Mesenchymal stem cell (in vitro differentiated cells and primary cell): ENCODE measurements around the gene C2orf76.

Experiments used
- DNase-seq: peaks from one replicate; pipeline ENCODE4 v3.0.0-alpha.2; 2013
- H2AFZ ChIP-seq: one replicate; pipeline ENCODE4 v1.6.1; 2013; ENCODE audit warnings: low read depth, mild to moderate bottlenecking, control low read depth, inconsistent platforms, low read length, moderate library complexity
- H2AK5ac ChIP-seq: 2 replicates; pipeline ENCODE4 v1.6.1; 2013; ENCODE audit warnings: low read length, moderate library complexity, mild to moderate bottlenecking, inconsistent platforms; ENCODE audit not compliant: severe bottlenecking
- H2BK120ac ChIP-seq: one replicate; pipeline ENCODE4 v1.6.1; 2013; ENCODE audit warnings: low read depth, mild to moderate bottlenecking, inconsistent platforms, low read length, moderate library complexity
- H2BK12ac ChIP-seq, 2 experiments: one replicate each; pipeline ENCODE4 v1.6.1; 2013; ENCODE audit warnings: inconsistent platforms in 2 of 2, low read length in 2 of 2, mild to moderate bottlenecking in 2 of 2, moderate library complexity in 2 of 2, control low read depth in 1 of 2
- H2BK15ac ChIP-seq: one replicate; pipeline ENCODE4 v1.6.1; 2013; ENCODE audit warnings: mild to moderate bottlenecking, low read depth, inconsistent platforms; ENCODE audit not compliant: poor library complexity, severe bottlenecking
- H2BK5ac ChIP-seq: 2 replicates; pipeline ENCODE4 v1.6.1; 2013; ENCODE audit warnings: low read depth, mild to moderate bottlenecking, low read length, control low read depth, inconsistent platforms; ENCODE audit not compliant: poor library complexity, severe bottlenecking
- H3K14ac ChIP-seq, 2 experiments: one replicate each; pipeline ENCODE4 v1.6.1; 2013; ENCODE audit warnings: inconsistent platforms in 2 of 2, low read length in 2 of 2, control low read depth in 1 of 2, mild to moderate bottlenecking in 1 of 2, moderate library complexity in 1 of 2
- H3K18ac ChIP-seq, 2 experiments: one replicate each; pipeline ENCODE4 v1.6.1; 2013; ENCODE audit warnings: inconsistent platforms in 2 of 2, low read length in 2 of 2, control low read depth in 1 of 2, low read depth in 1 of 2, mild to moderate bottlenecking in 1 of 2
- H3K23ac ChIP-seq, 2 experiments: one replicate each; pipeline ENCODE4 v1.6.1; 2013; ENCODE audit warnings: inconsistent platforms in 2 of 2, low read length in 2 of 2, mild to moderate bottlenecking in 2 of 2, moderate library complexity in 2 of 2, control low read depth in 1 of 2
- H3K27ac ChIP-seq: 2 replicates; pipeline ENCODE4 v1.5.1; 2013; ENCODE audit warnings: mild to moderate bottlenecking, moderate library complexity, low read length, control low read depth, inconsistent platforms; ENCODE audit not compliant: poor library complexity, severe bottlenecking
- H3K27me3 ChIP-seq, 2 experiments: 2 replicates each; pipeline versions ENCODE4 v1.6.1 to v1.7.0; 2013; ENCODE audit warnings: low read length in 2 of 2, mild to moderate bottlenecking in 2 of 2, moderate library complexity in 2 of 2, control low read depth in 1 of 2, inconsistent platforms in 1 of 2; ENCODE audit not compliant: control insufficient read depth in 1 of 2, insufficient read depth in 1 of 2
- H3K36me3 ChIP-seq, 2 experiments: 2 replicates each; pipeline versions ENCODE4 v1.6.1 to v1.7.0; 2013; ENCODE audit warnings: low read length in 2 of 2, control low read depth in 1 of 2, inconsistent platforms in 1 of 2, low read depth in 1 of 2, mild to moderate bottlenecking in 1 of 2; ENCODE audit not compliant: insufficient read depth in 2 of 2, control insufficient read depth in 1 of 2
- H3K4ac ChIP-seq, 2 experiments: one replicate each; pipeline ENCODE4 v1.6.1; 2013; ENCODE audit warnings: inconsistent platforms in 2 of 2, low read length in 2 of 2, mild to moderate bottlenecking in 2 of 2, moderate library complexity in 2 of 2, control low read depth in 1 of 2, low read depth in 1 of 2
- H3K4me1 ChIP-seq: 2 replicates; pipeline ENCODE4 v1.6.1; 2013; ENCODE audit warnings: low read depth, low read length, control low read depth; ENCODE audit not compliant: control insufficient read depth, insufficient read depth
- H3K4me2 ChIP-seq: 2 replicates; pipeline ENCODE4 v1.6.1; 2013; ENCODE audit warnings: low read length, mild to moderate bottlenecking, inconsistent platforms; ENCODE audit not compliant: poor library complexity, severe bottlenecking
- H3K4me3 ChIP-seq, 2 experiments: 2 replicates each; pipeline versions ENCODE4 v1.5.1 to v1.7.0; 2013; ENCODE audit warnings: low read length in 2 of 2, mild to moderate bottlenecking in 2 of 2, control low read depth in 1 of 2, low read depth in 1 of 2; ENCODE audit not compliant: insufficient read depth in 1 of 2
- H3K79me1 ChIP-seq: replicated peaks from 2 replicates; pipeline ENCODE4 v1.6.1; 2013; ENCODE audit warnings: mild to moderate bottlenecking, control low read depth, low read length, inconsistent platforms; ENCODE audit not compliant: poor library complexity, severe bottlenecking
- H3K9ac ChIP-seq: 2 replicates; pipeline ENCODE4 v1.7.0; 2013; ENCODE audit warnings: mild to moderate bottlenecking, low read length, moderate library complexity
- H3K9me3 ChIP-seq: 2 replicates; pipeline ENCODE4 v1.7.0; 2013; ENCODE audit warnings: mild to moderate bottlenecking, low read length; ENCODE audit not compliant: control insufficient read depth
- H4K8ac ChIP-seq: one replicate; pipeline ENCODE4 v1.6.1; 2013; ENCODE audit warnings: inconsistent platforms, mild to moderate bottlenecking, low read length, moderate library complexity
- H4K91ac ChIP-seq: one replicate; pipeline ENCODE4 v1.6.1; 2013; ENCODE audit warnings: mild to moderate bottlenecking, low read length, inconsistent platforms
- WGBS: methylation state at CpG from one replicate; pipeline ENCODE4 v1.1.7; 2013; ENCODE audit warnings: mixed read lengths; 5-methylcytosine and 5-hydroxymethylcytosine counted together

C2orf76 gene

GRCh38 chr2:119327431-119327830 lies 39.2 kb downstream of the C2orf76 start:
- H2BK5ac ChIP-seq = no peak overlapping the region
- no peak overlapping the region for H3K4ac ChIP-seq
- over 99% methylated on average over 5 of the region's 6 CpGs for WGBS
- H2AFZ ChIP-seq = no peak overlapping the region
- no peak for DNase-seq
- H2BK12ac ChIP-seq = no peak overlapping the region
- no peak overlapping the region for H3K9ac ChIP-seq
- H3K4me3 ChIP-seq = no peak overlapping the region
- no peak overlapping the region for H2BK15ac ChIP-seq
- H2BK120ac ChIP-seq = no peak overlapping the region
- no peak overlapping the region for H3K14ac ChIP-seq
- H3K4me2 ChIP-seq = no peak overlapping the region
- H2AK5ac ChIP-seq = no peak overlapping the region
- H3K4me1 ChIP-seq = no peaks in the 10 kb centered on the region
- H3K9me3 ChIP-seq = no peaks in the 10 kb centered on the region
- no peaks in the 10 kb centered on the region for H3K79me1 ChIP-seq
- no peak overlapping the region for H4K91ac ChIP-seq
- no peak overlapping the region for H4K8ac ChIP-seq
- H3K23ac ChIP-seq = no peak overlapping the region
- no peak overlapping the region for H3K27ac ChIP-seq
- H3K36me3 ChIP-seq = no peaks in the 10 kb centered on the region
- no peak overlapping the region for H3K18ac ChIP-seq
- no peaks in the 10 kb centered on the region for H3K27me3 ChIP-seq

GRCh38 chr2:119326938-119327337 lies 39.7 kb downstream of the C2orf76 start:
- H4K91ac ChIP-seq = no peak overlapping the region
- H3K4ac ChIP-seq = no peak overlapping the region
- H2BK15ac ChIP-seq = no peak overlapping the region
- H3K9ac ChIP-seq = no peak overlapping the region
- no peak overlapping the region for H3K23ac ChIP-seq
- no peaks in the 10 kb centered on the region for H3K4me1 ChIP-seq
- no peak overlapping the region for H2AK5ac ChIP-seq
- WGBS = no CpG with 5 or more reads among the region's 1 CpG
- H3K27me3 ChIP-seq = no peaks in the 10 kb centered on the region
- H3K4me3 ChIP-seq = no peak overlapping the region
- H2AFZ ChIP-seq = no peak overlapping the region
- H3K9me3 ChIP-seq = no peaks in the 10 kb centered on the region
- H2BK120ac ChIP-seq = no peak overlapping the region
- H3K36me3 ChIP-seq = no peaks in the 10 kb centered on the region
- no peak overlapping the region for H3K4me2 ChIP-seq
- H2BK5ac ChIP-seq = no peak overlapping the region
- H4K8ac ChIP-seq = no peak overlapping the region
- H3K18ac ChIP-seq = no peak overlapping the region
- DNase-seq = no peak
- no peak overlapping the region for H3K14ac ChIP-seq
- H3K27ac ChIP-seq = no peak overlapping the region
- H3K79me1 ChIP-seq = no peaks in the 10 kb centered on the region
- no peak overlapping the region for H2BK12ac ChIP-seq

GRCh38 chr2:119324685-119325270 lies 41.9 kb downstream of the C2orf76 start:
- Histone ChIP-seq H3K4me1 (no peaks in the 10 kb centered on the region), H3K18ac (no peak overlapping the region), H2AK5ac (no peak overlapping the region), H2BK12ac (no peak overlapping the region), H4K8ac (no peak overlapping the region), H3K9me3 (no peaks in the 10 kb centered on the region), H2AFZ (no peak overlapping the region), H3K14ac (no peak overlapping the region), H3K36me3 (no peaks in the 10 kb centered on the region), H2BK15ac (no peak overlapping the region), H3K79me1 (no peaks in the 10 kb centered on the region), H3K27me3 (no peaks in the 10 kb centered on the region), H2BK5ac (no peak overlapping the region), H3K4me3 (no peak overlapping the region), H3K4ac (no peak overlapping the region), H3K4me2 (no peak overlapping the region), H3K23ac (no peak overlapping the region), H3K27ac (no peak overlapping the region), H4K91ac (no peak overlapping the region), H3K9ac (no peak overlapping the region), H2BK120ac (no peak overlapping the region)
- no peak for DNase-seq
- 94% methylated on average over 8 of the region's 9 CpGs for WGBS

- Histone ChIP-seq H2AFZ (no peak overlapping the region), H2BK15ac (no peak overlapping the region), H4K91ac (no peak overlapping the region), H2BK120ac (no peak overlapping the region), H3K9ac (no peak overlapping the region), H3K4me1 (no peaks in the 10 kb centered on the region), H2BK12ac (no peak overlapping the region), H3K27ac (no peak overlapping the region), H3K36me3 (no peaks in the 10 kb centered on the region), H3K4me2 (no peak overlapping the region), H3K18ac (no peak overlapping the region), H2AK5ac (no peak overlapping the region), H3K9me3 (no peaks in the 10 kb centered on the region), H3K4ac (no peak overlapping the region), H3K79me1 (no peaks in the 10 kb centered on the region), H3K14ac (no peak overlapping the region), H2BK5ac (no peak overlapping the region), H3K4me3 (no peak overlapping the region), H3K23ac (no peak overlapping the region), H3K27me3 (no peaks in the 10 kb centered on the region), H4K8ac (no peak overlapping the region)
- WGBS = 73% methylated on average over 8 of the region's 8 CpGs
- no peak for DNase-seq
Observed at GRCh38 chr2:119323459-119323858, 43.2 kb downstream of the C2orf76 start.
